H7 (cell line): ENCODE measurements around the gene OR4C13. TPM values are rescaled to one million over a fixed set of nuclear protein-coding genes. Genes with fewer than 3 reads are reported as not detected.
A peak's percentile ranks its signal among the peaks of the same experiment; 100 is the strongest.
"Not testable (repeated sequence)": the region's sequence is repeated elsewhere in the genome, so short reads cannot be mapped to it uniquely, and the experiment has no call there.

Experiments
- DNase-seq: peaks from one replicate; pipeline ENCODE4 v3.0.0; 2012
- H3K27me3 ChIP-seq: 2 replicates; pipeline ENCODE4 v1.6.0; 2011; ENCODE audit warnings: mild to moderate bottlenecking, low read length; ENCODE audit not compliant: control insufficient read depth, insufficient read depth
- H3K36me3 ChIP-seq: replicated peaks from 2 replicates; pipeline ENCODE4 v1.5.1; 2011; ENCODE audit warnings: low read length; ENCODE audit not compliant: control insufficient read depth, insufficient read depth
- H3K4me3 ChIP-seq: 2 replicates; pipeline ENCODE4 v1.5.1; 2011; ENCODE audit warnings: low read depth, mild to moderate bottlenecking, control low read depth, low read length, moderate library complexity; ENCODE audit not compliant: insufficient read depth
- total RNA-seq: library from RNA; depleted of rRNA; stranded (reverse); fragments of >200 nt; shearing (Covaris generic); gene quantifications from 2 replicates; pipeline ENCODE4 v1.2.3, GENCODE V29; 2014; rRNA removed

The OR4C13 gene
- total RNA-seq, result not detected in 2 replicates

DNA sequence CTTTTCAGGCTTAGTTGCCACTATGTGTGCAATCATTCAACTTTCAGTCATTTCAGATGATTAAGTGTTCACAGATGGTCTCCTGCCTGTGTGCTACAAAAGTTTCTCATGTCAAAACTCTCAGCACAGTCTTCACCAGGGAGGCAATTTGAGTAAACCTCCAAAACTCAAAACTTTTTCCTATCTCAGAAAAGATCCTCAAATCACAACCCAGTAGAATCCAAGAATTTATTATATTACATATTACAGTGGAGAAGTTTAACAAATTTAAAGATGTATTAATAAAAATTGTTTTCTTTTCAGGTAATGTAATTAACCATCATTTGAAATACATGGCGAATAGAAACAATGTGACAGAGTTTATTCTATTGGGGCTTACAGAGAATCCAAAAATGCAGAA is at the start of gene OR4C13:
Gene OR4C13, plus strand, starts transcription at position 301 of the 400 bp plus-strand sequence. Its CDS starts 32 bp downstream, at position 333.
- no peaks in the 10 kb centered on the region for H3K36me3 ChIP-seq
- no peaks in the 10 kb centered on the region for H3K27me3 ChIP-seq
- H3K4me3 ChIP-seq, result no peak within 1 kb of the TSS
- DNase-seq, result no peak

- H3K36me3 ChIP-seq, H3K27me3 ChIP-seq, H3K4me3 ChIP-seq, DNase-seq: not testable (repeated sequence)
These were observed 40.7 kb upstream of the OR4C13 start for GRCh38 chr11:49911516-49911915.

DNA sequence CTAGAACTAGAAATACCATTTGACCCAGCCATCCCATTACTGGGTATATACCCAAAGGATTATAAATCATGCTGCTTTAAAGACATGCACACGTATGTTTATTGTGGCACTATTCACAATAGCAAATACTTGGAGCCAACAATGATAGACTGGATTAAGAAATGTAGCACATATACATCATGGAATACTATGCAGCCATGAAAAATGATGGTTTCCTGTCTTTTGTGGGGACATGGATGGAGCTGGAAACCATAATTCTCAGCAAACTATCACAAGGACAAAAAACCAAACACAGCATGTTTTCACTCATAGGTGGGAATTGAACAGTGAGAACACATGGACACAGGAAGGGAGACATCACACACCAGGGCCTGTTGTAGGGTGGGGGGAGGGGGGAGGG is 3.5 kb upstream of the OR4C13 start:
- H3K4me3 ChIP-seq, DNase-seq, H3K27me3 ChIP-seq, H3K36me3 ChIP-seq: not testable (repeated sequence)

DNA sequence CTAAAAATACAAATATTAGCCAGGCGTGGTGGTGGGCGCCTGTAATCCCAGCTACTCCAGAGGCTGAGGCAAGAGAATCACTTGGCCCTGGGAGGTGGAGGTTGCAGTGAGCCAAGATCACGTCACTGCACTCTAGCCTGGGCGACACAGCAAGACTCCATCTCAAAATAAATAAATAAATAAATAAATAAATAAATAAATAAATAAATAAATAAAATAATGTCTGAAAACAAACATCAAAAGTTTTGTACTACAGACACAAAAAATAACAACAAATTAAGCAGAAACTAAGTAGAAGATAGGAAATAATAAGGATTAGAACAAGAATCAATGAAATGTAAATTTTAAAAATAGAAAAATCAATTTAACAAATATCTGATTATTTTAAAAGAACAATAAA is 21.2 kb downstream of the OR4C13 start:
- not testable (repeated sequence) for H3K36me3 ChIP-seq, DNase-seq, H3K4me3 ChIP-seq, H3K27me3 ChIP-seq

GRCh38 chr11:49982435-49982834 is 30.2 kb downstream of the OR4C13 start, which contains the start of gene OR4C12:
TSS of gene OR4C12 (minus strand) at chr11:49982535. CDS start at chr11:49982501, 34 bp downstream.
- DNase-seq, H3K4me3 ChIP-seq, H3K27me3 ChIP-seq, H3K36me3 ChIP-seq: not testable (repeated sequence)

- Histone ChIP-seq H3K4me3 (no peak overlapping the region), H3K27me3 (no peaks in the 10 kb centered on the region), H3K36me3 (no peaks in the 10 kb centered on the region)
- DNase-seq, result peak; percentile 1
These were observed 43.4 kb downstream of the OR4C13 start for GRCh38 chr11:49995565-49995964.

Other genes starting within 250 kb of the OR4C13 start
- not detected in 2 replicates for gene OR4C12, start 30.1 kb downstream of the OR4C13 start, total RNA-seq
- gene OR4C45, start 80.5 kb downstream of the OR4C13 start, total RNA-seq, result not detected in 2 replicates